Urinary bladder (tissue), 4 donors: ENCODE results near the gene RNF220. TPM values are rescaled to one million over a fixed set of nuclear protein-coding genes. Genes with fewer than 3 reads are reported as not detected.
"Not testable (repeated sequence)": the region's sequence is repeated elsewhere in the genome, so short reads cannot be mapped to it uniquely, and the experiment has no call there.

ENCODE experiments used
- DNase-seq: peaks from one replicate; pipeline ENCODE4 v3.0.0-alpha.2; 2015; ENCODE audit errors: extremely low spot score
- H3K27ac ChIP-seq: one replicate; pipeline ENCODE4 v1.5.1; 2013; ENCODE audit warnings: low read depth, mild to moderate bottlenecking, moderate library complexity
- H3K36me3 ChIP-seq: one replicate; pipeline ENCODE4 v1.6.1; 2013; ENCODE audit warnings: mild to moderate bottlenecking, moderate library complexity; ENCODE audit not compliant: insufficient read depth
- H3K4me1 ChIP-seq: one replicate; pipeline ENCODE4 v1.6.1; 2013; ENCODE audit warnings: mild to moderate bottlenecking, moderate library complexity; ENCODE audit not compliant: insufficient read depth
- H3K4me3 ChIP-seq: one replicate; pipeline ENCODE4 v1.5.1; 2013; ENCODE audit warnings: low read depth, low read length
- WGBS: extraction: QIAGEN DNeasy Blood & Tissue Kit; methylation state at CpG from one replicate; pipeline ENCODE4 v1.1.7; 2013; 5-methylcytosine and 5-hydroxymethylcytosine counted together
- polyA plus RNA-seq: library from polyadenylated mRNA; stranded (reverse); fragments of 200-250 nt; gene quantifications from one replicate; pipeline ENCODE4 v1.2.3, GENCODE V29; 2013
- total RNA-seq: library from RNA; depleted of rRNA; stranded (reverse); fragments of >200 nt; gene quantifications from one replicate; pipeline ENCODE4 v1.2.3, GENCODE V29; 2014
- donor health status: healthy with polysubstance abuse.
- donor health status: healthy.

Gene RNF220
- total and polyA plus RNA-seq, 2 donors: 17.3 to 89.6 TPM

DNA sequence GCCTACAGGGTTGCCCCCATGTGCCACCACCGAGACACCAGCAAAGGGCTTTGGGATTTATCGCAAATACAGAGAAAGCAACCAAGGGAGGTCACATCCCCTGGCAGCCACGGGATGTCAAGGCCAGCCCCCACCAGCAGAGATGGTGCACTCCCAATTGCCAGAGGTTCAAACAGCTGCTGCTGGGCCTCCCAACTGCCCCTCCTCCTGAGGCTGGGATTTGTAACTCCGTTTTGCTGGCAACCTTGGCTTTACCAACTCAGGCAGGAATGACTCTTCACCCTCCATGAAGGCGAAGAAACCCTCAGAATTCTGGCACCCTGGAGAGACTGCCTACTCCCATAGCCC is 257.6 kb downstream of the RNF220 start:
- H3K4me3 ChIP-seq: no peak overlapping the region
- H3K27ac ChIP-seq: no peak overlapping the region
- no peak for DNase-seq
- H3K4me1 ChIP-seq: no peaks in the 10 kb centered on the region
- whole genome bisulfite sequencing: 73% methylated on average over 5 of the region's 5 CpGs
- no peaks in the 10 kb centered on the region for H3K36me3 ChIP-seq

- Histone ChIP-seq H3K4me1 (no peaks in the 10 kb centered on the region), H3K4me3 (no peak overlapping the region), H3K36me3 (no peaks in the 10 kb centered on the region), H3K27ac (no peak overlapping the region)
- WGBS: 97% methylated on average over 5 of the region's 5 CpGs
- no peak for DNase-seq
Measured at GRCh38 chr1:44663417-44663816, 258.4 kb downstream of the RNF220 start.

DNA sequence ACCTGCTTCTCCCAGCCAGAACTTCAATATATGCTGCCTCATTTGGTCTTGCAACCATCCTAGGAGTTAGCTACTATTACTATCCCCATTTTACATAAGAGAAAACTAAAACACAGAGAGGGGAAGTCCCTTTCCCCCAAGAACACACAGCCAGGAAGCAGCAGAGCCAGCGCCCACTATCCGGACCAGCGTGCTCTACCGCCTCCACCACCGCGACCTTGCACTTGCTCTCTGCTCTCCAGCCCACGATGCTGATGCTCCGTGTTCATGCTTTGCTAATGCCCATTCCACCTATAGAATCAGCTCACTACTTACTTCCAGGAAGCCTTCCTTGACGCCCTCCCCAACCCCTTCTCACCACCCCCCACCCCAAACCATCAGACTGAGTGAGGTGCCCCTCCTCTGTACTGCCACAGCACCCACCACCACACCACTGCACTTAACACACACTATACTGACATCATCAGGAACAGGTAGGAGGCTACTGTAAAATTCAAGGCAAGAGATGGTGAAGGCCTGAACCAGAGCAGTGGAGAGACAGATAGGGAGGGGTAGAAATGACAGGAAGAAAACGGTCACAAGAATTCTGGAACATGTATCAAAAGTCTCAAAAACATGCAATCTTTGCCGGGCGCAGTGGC is 259.8 kb downstream of the RNF220 start:
- Histone ChIP-seq H3K27ac (no peak overlapping the region), H3K36me3 (no peaks in the 10 kb centered on the region), H3K4me3 (no peak overlapping the region), H3K4me1 (no peaks in the 10 kb centered on the region)
- 86% methylated on average over 12 of the region's 12 CpGs for WGBS
- DNase-seq: no peak

GRCh38 chr1:44666719-44667118 is 261.7 kb downstream of the RNF220 start:
- not testable (repeated sequence) for H3K4me1 ChIP-seq, H3K36me3 ChIP-seq, H3K4me3 ChIP-seq, DNase-seq, H3K27ac ChIP-seq
- 94% methylated on average over 1 of the region's 1 CpG for WGBS

GRCh38 chr1:44670751-44671640 is 265.9 kb downstream of the RNF220 start:
- 88% methylated on average over 10 of the region's 10 CpGs for WGBS
- no peak overlapping the region for H3K27ac ChIP-seq
- H3K4me3 ChIP-seq: no peak overlapping the region
- H3K4me1 ChIP-seq: no peaks in the 10 kb centered on the region
- no peaks in the 10 kb centered on the region for H3K36me3 ChIP-seq
- no peak for DNase-seq

GRCh38 chr1:44672254-44672955 is 267.4 kb downstream of the RNF220 start:
- DNase-seq: no peak
- no peaks in the 10 kb centered on the region for H3K4me1 ChIP-seq
- WGBS: 79% methylated on average over 13 of the region's 13 CpGs
- no peak overlapping the region for H3K27ac ChIP-seq
- H3K36me3 ChIP-seq: no peaks in the 10 kb centered on the region
- H3K4me3 ChIP-seq: no peak overlapping the region

- Histone ChIP-seq H3K36me3 (no peaks in the 10 kb centered on the region), H3K27ac (peak overlapping the region; percentile 86), H3K4me3 (peak overlapping the region; percentile 51), H3K4me1 (no peaks in the 10 kb centered on the region)
- WGBS: 68% methylated on average over 14 of the region's 14 CpGs
- DNase-seq: no peak
Measured at GRCh38 chr1:44672961-44673674, 268.1 kb downstream of the RNF220 start.

DNA sequence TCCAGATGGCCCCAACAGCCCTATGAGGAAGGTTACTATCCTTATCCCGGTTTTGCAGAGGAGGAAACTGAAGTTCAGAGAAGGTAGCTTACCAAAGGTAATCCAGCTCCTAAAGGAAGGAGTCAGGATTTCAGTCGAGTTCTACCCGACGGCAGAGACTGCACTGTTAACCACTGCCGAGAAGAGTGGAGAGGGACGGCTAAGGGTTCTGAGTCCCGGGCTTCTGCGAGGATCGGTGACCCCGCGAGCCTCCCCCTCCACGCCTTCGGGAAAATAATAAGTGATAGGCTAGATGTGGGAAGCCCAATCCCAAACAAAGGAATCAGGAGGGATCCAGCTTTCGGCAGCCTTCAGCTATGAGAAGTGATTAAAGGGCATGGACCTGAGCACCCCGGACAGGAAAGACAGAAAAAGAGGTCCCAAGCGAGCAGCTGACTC is 268.6 kb downstream of the RNF220 start:
- H3K36me3 ChIP-seq: no peaks in the 10 kb centered on the region
- no peak for DNase-seq
- no peaks in the 10 kb centered on the region for H3K4me1 ChIP-seq
- H3K4me3 ChIP-seq: peak overlapping the region; percentile 51
- WGBS: 1% methylated on average over 16 of the region's 16 CpGs
- peak overlapping the region; percentile 86 for H3K27ac ChIP-seq

- H3K27ac ChIP-seq: peak within 1 kb of the TSS; percentile 95
- H3K4me1 ChIP-seq: no peaks in the 10 kb centered on the region
- under 1% methylated on average over 56 of the region's 56 CpGs for WGBS
- H3K36me3 ChIP-seq: no peaks in the 10 kb centered on the region
- peak within 1 kb of the TSS; percentile 51 for H3K4me3 ChIP-seq
- DNase-seq: peak; percentile 99
Measured at GRCh38 chr1:44674113-44675000, 269.3 kb downstream of the RNF220 start, which contains the start of the genes ARMH1 and TMEM53. Gene ARMH1, plus strand, starts transcription at chr1:44674714. Its CDS starts 14,984 bp downstream, at chr1:44689698. Gene TMEM53, minus strand, starts transcription at chr1:44674481. Its CDS starts 90 bp downstream, at chr1:44674391.

- no peak for DNase-seq
- Histone ChIP-seq H3K36me3 (no peaks in the 10 kb centered on the region), H3K4me3 (no peak overlapping the region), H3K27ac (no peak overlapping the region), H3K4me1 (no peaks in the 10 kb centered on the region)
- 84% methylated on average over 7 of the region's 7 CpGs for WGBS
Measured at GRCh38 chr1:44675186-44675585, 270.1 kb downstream of the RNF220 start.

GRCh38 chr1:44676484-44677200 is 271.6 kb downstream of the RNF220 start:
- no peak for DNase-seq
- WGBS: 78% methylated on average over 5 of the region's 5 CpGs
- Histone ChIP-seq H3K4me1 (no peaks in the 10 kb centered on the region), H3K27ac (peak overlapping the region; percentile 28), H3K36me3 (no peaks in the 10 kb centered on the region), H3K4me3 (no peak overlapping the region)

DNA sequence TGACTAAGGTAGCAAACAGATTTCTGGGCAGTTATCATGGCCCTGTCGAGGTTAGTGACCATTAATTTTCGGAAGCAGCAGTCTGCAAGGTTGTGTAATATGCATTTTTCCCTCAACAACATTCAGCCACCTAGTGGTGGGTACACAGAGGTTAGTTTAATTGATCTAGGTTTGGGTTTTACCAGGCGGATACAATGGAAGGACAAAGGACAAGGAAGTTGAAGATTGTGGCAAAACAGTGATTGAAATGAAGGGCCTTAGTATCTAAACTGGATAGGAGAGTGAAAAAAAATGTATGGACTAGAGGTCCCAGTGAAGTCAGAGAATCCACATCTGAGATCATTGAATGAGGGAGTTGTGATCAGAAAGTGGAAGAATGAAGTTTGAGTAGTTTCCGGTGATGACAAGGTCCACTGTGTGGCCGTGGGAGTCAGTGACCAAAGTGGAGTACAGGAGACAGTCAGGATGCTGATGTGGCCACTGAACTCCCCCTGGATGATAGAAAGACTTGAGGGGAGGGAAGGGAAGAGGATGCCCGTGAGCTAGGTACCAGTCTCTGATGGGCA is 272.2 kb downstream of the RNF220 start:
- DNase-seq: no peak
- Histone ChIP-seq H3K27ac (no peak overlapping the region), H3K4me1 (no peaks in the 10 kb centered on the region), H3K4me3 (no peak overlapping the region), H3K36me3 (no peaks in the 10 kb centered on the region)
- WGBS: 64% methylated on average over 6 of the region's 6 CpGs
